H9 (cell line): ENCODE measurements around the gene CNOT4. TPM values are rescaled to one million over a fixed set of nuclear protein-coding genes. Genes with fewer than 3 reads are reported as not detected.

Source experiments
- DNase-seq: peaks from one replicate; pipeline ENCODE4 v3.0.0-alpha.2; 2017
- H2AFZ ChIP-seq: one replicate; pipeline ENCODE4 v1.6.1; 2013; ENCODE audit warnings: mild to moderate bottlenecking, low read length, control low read depth, moderate library complexity
- H2AK5ac ChIP-seq: 2 replicates; pipeline ENCODE4 v1.6.1; 2013; ENCODE audit warnings: low read length, control low read depth, mixed read lengths; ENCODE audit not compliant: insufficient read length
- H2BK120ac ChIP-seq: one replicate; pipeline ENCODE4 v1.6.1; 2013; ENCODE audit warnings: low read depth, mild to moderate bottlenecking, low read length, control low read depth, inconsistent platforms; ENCODE audit not compliant: poor library complexity, severe bottlenecking
- H2BK12ac ChIP-seq: 2 replicates; pipeline ENCODE4 v1.6.1; 2013; ENCODE audit warnings: low read length, control low read depth, mixed read lengths, low read depth; ENCODE audit not compliant: insufficient read length
- H2BK15ac ChIP-seq: 2 replicates; pipeline ENCODE4 v1.6.1; 2013; ENCODE audit warnings: low read depth, low read length, control low read depth
- H2BK20ac ChIP-seq: one replicate; pipeline ENCODE4 v1.6.1; 2013; ENCODE audit warnings: low read depth, mild to moderate bottlenecking, low read length, control low read depth, inconsistent platforms; ENCODE audit not compliant: poor library complexity, severe bottlenecking
- H2BK5ac ChIP-seq: 2 replicates; pipeline ENCODE4 v1.6.1; 2013; ENCODE audit warnings: low read length, control low read depth, mixed read lengths; ENCODE audit not compliant: insufficient read length
- H3K14ac ChIP-seq: 2 replicates; pipeline ENCODE4 v1.6.1; 2013; ENCODE audit warnings: low read length, control low read depth; ENCODE audit not compliant: insufficient read depth
- H3K18ac ChIP-seq: 2 replicates; pipeline ENCODE4 v1.6.1; 2013; ENCODE audit warnings: low read depth, mild to moderate bottlenecking, mixed read lengths, low read length, control low read depth; ENCODE audit not compliant: insufficient read length
- H3K23ac ChIP-seq: 2 replicates; pipeline ENCODE4 v1.6.1; 2013; ENCODE audit warnings: low read length, control low read depth, mixed read lengths, low read depth; ENCODE audit not compliant: insufficient read length
- H3K23me2 ChIP-seq: 2 replicates; pipeline ENCODE4 v1.6.1; 2013; ENCODE audit warnings: low read depth, mild to moderate bottlenecking, mixed read lengths, low read length, control low read depth; ENCODE audit not compliant: insufficient read length, poor library complexity, severe bottlenecking
- H3K27ac ChIP-seq: 2 replicates; pipeline ENCODE4 v1.5.1; 2013; ENCODE audit warnings: low read length, control low read depth, mixed read lengths, low read depth; ENCODE audit not compliant: insufficient read length
- H3K27me3 ChIP-seq: 2 replicates; pipeline ENCODE4 v1.6.1; 2013; ENCODE audit warnings: low read length, control low read depth, inconsistent platforms; ENCODE audit not compliant: insufficient read depth
- H3K4ac ChIP-seq: 2 replicates; pipeline ENCODE4 v1.6.1; 2013; ENCODE audit warnings: low read depth, mild to moderate bottlenecking, control low read depth, inconsistent platforms, low read length, moderate library complexity
- H3K4me1 ChIP-seq: 2 replicates; pipeline ENCODE4 v1.6.1; 2013; ENCODE audit warnings: low read length, control low read depth, inconsistent platforms; ENCODE audit not compliant: insufficient read depth
- H3K4me2 ChIP-seq: 2 replicates; pipeline ENCODE4 v1.6.1; 2013; ENCODE audit warnings: low read length, control low read depth, mixed read lengths; ENCODE audit not compliant: insufficient read length, insufficient read depth
- H3K56ac ChIP-seq: 2 replicates; pipeline ENCODE4 v1.6.1; 2013; ENCODE audit warnings: low read depth, mild to moderate bottlenecking, mixed read lengths, low read length, control low read depth; ENCODE audit not compliant: insufficient read length
- H3K79me1 ChIP-seq: 2 replicates; pipeline ENCODE4 v1.6.1; 2013; ENCODE audit warnings: low read depth, mild to moderate bottlenecking, moderate library complexity, low read length, control low read depth, inconsistent platforms; ENCODE audit not compliant: insufficient read depth, poor library complexity, severe bottlenecking
- H3K79me2 ChIP-seq: 2 replicates; pipeline ENCODE4 v1.6.1; 2013; ENCODE audit warnings: low read length, control low read depth, inconsistent platforms; ENCODE audit not compliant: insufficient read depth
- H3K9ac ChIP-seq: 2 replicates; pipeline ENCODE4 v1.6.1; 2013; ENCODE audit warnings: low read length, control low read depth, mixed read lengths; ENCODE audit not compliant: insufficient read length; ENCODE audit errors: extremely low read depth
- H3K9me3 ChIP-seq: one replicate; pipeline ENCODE4 v1.6.1; 2013; ENCODE audit warnings: low read depth, low read length, inconsistent platforms; ENCODE audit not compliant: control insufficient read depth
- H3T11ph ChIP-seq: one replicate; pipeline ENCODE4 v1.6.1; 2013; ENCODE audit warnings: mild to moderate bottlenecking, low read length, control low read depth, inconsistent platforms
- H4K20me1 ChIP-seq: one replicate; pipeline ENCODE4 v1.6.1; 2013; ENCODE audit not compliant: control insufficient read depth, insufficient read length, insufficient read depth
- H4K5ac ChIP-seq: 2 replicates; pipeline ENCODE4 v1.6.1; 2013; ENCODE audit warnings: low read depth, mild to moderate bottlenecking, mixed read lengths, low read length, control low read depth; ENCODE audit not compliant: insufficient read length
- H4K8ac ChIP-seq: replicated peaks from 2 replicates; pipeline ENCODE4 v1.6.1; 2013; ENCODE audit warnings: low read length, control low read depth, mixed read lengths, low read depth; ENCODE audit not compliant: insufficient read length
- H4K91ac ChIP-seq: 2 replicates; pipeline ENCODE4 v1.6.1; 2013; ENCODE audit warnings: low read depth, mild to moderate bottlenecking, moderate library complexity, mixed read lengths, low read length, control low read depth; ENCODE audit not compliant: insufficient read length
- H3K27ac Mint-ChIP-seq, 3 experiments: 2 replicates in 2 of 3; 3 replicates in 1 of 3; pipeline ENCODE4 v1.8.0; 2020 to 2021; ENCODE audit warnings: mixed read lengths in 3 of 3, mild to moderate bottlenecking in 1 of 3, moderate library complexity in 1 of 3
- H3K27me3 Mint-ChIP-seq: 2 replicates; pipeline ENCODE4 v1.8.0; 2021; ENCODE audit warnings: low read depth, mild to moderate bottlenecking, moderate library complexity, mixed read lengths
- H3K36me3 Mint-ChIP-seq, 3 experiments: 2 replicates in 2 of 3; 3 replicates in 1 of 3; pipeline ENCODE4 v1.8.0; 2020 to 2021; ENCODE audit warnings: low read depth in 3 of 3, mixed read lengths in 3 of 3; ENCODE audit not compliant: insufficient read depth in 1 of 3
- H3K4me1 Mint-ChIP-seq, 2 experiments: 2 replicates each; pipeline ENCODE4 v1.8.0; 2020; ENCODE audit warnings: mixed read lengths in 2 of 2
- H3K4me3 Mint-ChIP-seq, 2 experiments: 2 replicates in 1 of 2; 3 replicates in 1 of 2; pipeline ENCODE4 v1.8.0; 2020 to 2021; ENCODE audit warnings: mild to moderate bottlenecking in 2 of 2, mixed read lengths in 2 of 2, moderate library complexity in 1 of 2
- H3K9me3 Mint-ChIP-seq, 2 experiments: 2 replicates in 1 of 2; 3 replicates in 1 of 2; pipeline ENCODE4 v1.8.0; 2020; ENCODE audit warnings: mild to moderate bottlenecking in 2 of 2, mixed read lengths in 2 of 2, moderate library complexity in 1 of 2
- CTCF ChIP-seq: fragments of 200-600 bp; sonication (generic); conservative IDR thresholded peaks from 3 replicates; pipeline ENCODE4 v1.8.0; 2021; ENCODE audit warnings: antibody characterized with exemption, mild to moderate bottlenecking
- WGBS: extraction: QIAGEN DNeasy Blood & Tissue Kit; methylation state at CpG from one replicate; pipeline ENCODE4 v1.1.7; 2013; ENCODE audit warnings: missing lambda C conversion rate, low lambda C conversion rate, mixed read lengths; ENCODE audit not compliant: insufficient read length; ENCODE audit errors: extremely low coverage; 5-methylcytosine and 5-hydroxymethylcytosine counted together
- total RNA-seq: library from RNA; stranded (reverse); gene quantifications from 2 replicates; pipeline ENCODE4 v1.2.1, GENCODE V29; 2021

Gene CNOT4
- total RNA-seq, 1 experiment from 2014 or later = 27.4 TPM

GRCh38 chr7:135518748-135519147, 8.8 kb upstream of the CNOT4 start:
- no CpG with 5 or more reads among the region's 1 CpG for WGBS
- Histone ChIP-seq H3K27me3 (no peaks in the 10 kb centered on the region), H4K20me1 (no peaks in the 10 kb centered on the region), H2BK15ac (no peak overlapping the region), H3K27ac (no peak overlapping the region), H3K18ac (no peak overlapping the region), H2BK12ac (no peak overlapping the region), H3K14ac (no peak overlapping the region), H3K79me2 (no peaks in the 10 kb centered on the region), H4K8ac (no peak overlapping the region), H3K4me1 (no peaks in the 10 kb centered on the region), H4K5ac (no peak overlapping the region), H2BK120ac (no peak overlapping the region), H3K23ac (no peak overlapping the region), H2AFZ (no peak overlapping the region), H3K79me1 (no peaks in the 10 kb centered on the region), H3K9me3 (no peaks in the 10 kb centered on the region), H3K56ac (no peak overlapping the region), H3K4ac (no peak overlapping the region), H2BK20ac (no peak overlapping the region), H2BK5ac (no peak overlapping the region), H4K91ac (no peak overlapping the region), H3T11ph (no peak overlapping the region), H2AK5ac (no peak overlapping the region), H3K4me2 (no peak overlapping the region), H3K23me2 (no peaks in the 10 kb centered on the region), H3K9ac (no peak overlapping the region)
- no peaks in the 10 kb centered on the region; a peak in 2 of 5 replicates for H3K9me3 Mint-ChIP-seq
- no peaks in the 10 kb centered on the region for H3K27me3 Mint-ChIP-seq
- no peak for TF ChIP-seq CTCF
- H3K4me3 Mint-ChIP-seq = no peak overlapping the region
- no peaks in the 10 kb centered on the region for H3K36me3 Mint-ChIP-seq
- H3K4me1 Mint-ChIP-seq = peaks cover 0 to 3% of the 10 kb centered on the region in 2 experiments; a peak in 1 of 4 replicates
- no peak overlapping the region for H3K27ac Mint-ChIP-seq
- DNase-seq = no peak
